ENCODE data around the gene GEMIN5. TPM values are rescaled to one million over a fixed set of nuclear protein-coding genes. Genes with fewer than 3 reads are reported as not detected.

The GEMIN5 gene
- total RNA-seq, 4 donors from 2014 or later = 19.4 to 27.7 (median 22.9) TPM

DNA sequence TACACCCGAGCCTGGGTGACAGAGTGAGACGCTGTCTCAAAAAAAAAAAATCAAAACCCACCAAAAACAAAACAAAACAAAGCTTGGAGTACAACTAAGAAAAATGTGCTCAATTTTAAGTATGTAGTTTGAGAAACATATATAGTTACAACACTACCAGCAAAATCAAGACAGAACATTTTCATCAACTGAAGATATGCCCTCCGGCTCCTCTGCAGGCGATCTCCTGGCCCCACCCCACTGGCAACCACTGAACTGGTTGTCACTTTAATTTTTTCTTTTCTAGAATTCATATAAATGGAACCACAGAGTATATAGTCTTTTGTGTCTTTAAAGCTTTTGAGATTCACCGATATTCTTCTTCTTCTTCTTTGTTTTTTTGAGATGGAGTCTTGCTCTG is 44.6 kb downstream of the GEMIN5 start:
- no peak for TF ChIP-seq CTCF (IDR thresholded peaks at IDR 0.05; ENCODE audit: low read depth)

DNA sequence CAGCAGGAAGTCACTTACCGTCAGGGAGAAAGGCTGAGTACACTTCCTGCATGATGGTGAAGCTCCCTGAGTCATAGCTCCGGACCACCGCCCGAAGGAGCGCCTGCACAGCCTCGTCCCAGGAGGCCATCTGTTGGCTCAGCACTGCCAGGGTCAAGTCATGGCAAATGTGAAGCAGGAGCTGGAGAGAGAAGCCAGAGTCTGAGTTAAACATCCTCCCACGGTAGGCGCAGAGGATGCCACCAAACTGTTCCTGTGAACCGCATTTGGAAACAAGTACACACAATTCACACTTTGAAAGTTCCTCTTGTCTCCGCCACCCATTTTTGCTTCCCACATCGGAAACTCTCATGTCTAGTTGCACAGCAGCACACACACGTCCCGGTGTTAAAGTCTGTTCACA is 45.6 kb downstream of the GEMIN5 start:
- no peak for TF ChIP-seq CTCF (IDR thresholded peaks at IDR 0.05; ENCODE audit: low read depth)

DNA sequence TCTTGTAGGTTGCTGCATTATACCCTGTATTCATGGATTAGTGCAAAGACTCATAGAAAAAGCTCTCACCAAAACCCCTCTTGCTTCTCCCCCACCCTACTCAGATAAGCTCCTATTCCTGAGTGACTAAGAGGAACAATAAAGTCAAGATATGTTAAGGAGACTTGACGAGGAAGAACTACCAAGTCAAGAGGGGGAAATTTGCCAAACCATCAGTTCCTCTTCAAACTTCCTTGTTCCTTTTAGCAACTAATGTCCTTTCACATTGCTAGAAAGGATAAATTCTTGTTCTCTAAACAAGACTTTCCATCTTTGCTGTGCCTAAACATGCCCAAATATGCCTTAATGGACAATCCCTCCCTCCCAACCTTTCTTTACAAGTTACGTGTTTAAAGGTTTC is 52.6 kb downstream of the GEMIN5 start:
- no peak for TF ChIP-seq CTCF (IDR thresholded peaks at IDR 0.05; ENCODE audit: low read depth)

DNA sequence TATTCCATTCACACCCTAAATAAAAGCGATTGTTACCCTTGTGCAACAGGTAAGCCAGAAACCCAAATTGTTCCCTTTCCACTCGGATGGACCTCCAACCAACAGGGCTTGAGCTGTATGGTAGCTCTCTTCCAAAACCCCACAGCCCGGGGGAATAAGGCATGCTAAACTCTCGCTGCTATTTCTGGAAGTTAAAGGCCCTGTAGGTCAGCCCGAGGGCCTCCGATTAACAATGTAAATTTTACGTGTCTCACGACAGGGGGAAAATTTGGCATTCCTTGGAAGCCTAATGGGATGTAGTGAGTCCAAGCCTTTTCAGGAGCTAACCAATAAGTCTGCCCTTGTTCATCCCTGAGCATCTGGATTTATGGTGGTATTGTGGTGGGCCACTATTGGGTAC is 53.6 kb downstream of the GEMIN5 start:
- no peak for TF ChIP-seq CTCF (IDR thresholded peaks at IDR 0.05; ENCODE audit: low read depth)

GRCh38 chr5:154881986-154882385 is 56.0 kb downstream of the GEMIN5 start:
- TF ChIP-seq CTCF (IDR thresholded peaks at IDR 0.05; ENCODE audit: low read depth) = no peak

GRCh38 chr5:154878642-154879335 is 59.2 kb downstream of the GEMIN5 start:
- no peak for TF ChIP-seq CTCF (IDR thresholded peaks at IDR 0.05; ENCODE audit: low read depth)

DNA sequence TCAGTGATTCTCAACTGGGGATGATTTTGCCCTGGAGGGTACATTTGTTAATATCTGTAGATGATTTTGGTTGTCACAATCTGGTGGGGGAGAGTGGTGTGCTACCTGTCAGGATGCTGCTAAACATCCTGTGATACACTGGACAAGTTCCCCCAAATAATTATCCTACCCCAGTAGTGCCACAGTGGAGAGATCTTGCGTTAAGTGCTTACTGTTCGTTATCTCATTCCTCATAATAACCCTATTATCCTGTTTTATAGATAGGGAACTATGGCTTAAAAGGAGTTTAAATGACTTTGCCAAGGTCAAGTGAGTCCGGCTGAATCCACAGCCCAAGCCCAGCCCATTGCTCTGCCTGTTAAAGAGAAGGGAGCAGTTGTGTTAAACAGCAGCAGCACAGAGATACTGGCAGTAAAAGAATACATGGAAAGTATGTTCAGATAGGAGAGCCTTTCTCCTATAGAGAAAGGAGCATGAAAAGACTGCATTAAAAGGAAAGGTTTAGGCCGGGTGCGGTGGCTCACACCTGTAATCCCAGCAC is 64.2 kb downstream of the GEMIN5 start:
- TF ChIP-seq CTCF (IDR thresholded peaks at IDR 0.05; ENCODE audit: low read depth) = no peak
